GM12878 (cell line): ENCODE measurements around the gene GPI. TPM values are rescaled to one million over a fixed set of nuclear protein-coding genes. Genes with fewer than 3 reads are reported as not detected.

Experiments used
- ATAC-seq: fragments of 200-7000 bp; cut with Tn5 transposase; 3 replicates; pipeline ENCODE4 v1.9.1; 2020; ENCODE audit warnings: mild to moderate bottlenecking, moderate library complexity
- BruUV-seq: library from RNA; stranded (reverse); fragments of 400-500 nt; replicated peaks from 2 replicates; lab custom pipeline; 2021; lab: Mats Ljungman, UMichigan
- CTCF ChIA-PET: fragments of 300-600 bp; sonication (Branson Sonifier 250); formaldehyde crosslinking; extraction: SDS; loops from one replicate; lab custom pipeline; 2021; ENCODE audit warnings: inconsistent platforms; lab: Yijun Ruan, JAX
- POLR2A ChIA-PET: fragments of 350-600 bp; formaldehyde crosslinking; extraction: SDS; loops from one replicate; lab custom pipeline; 2021; ENCODE audit warnings: inconsistent platforms; lab: Charles Lee
- RAD21 ChIA-PET: fragments of 300-600 bp; sonication (Branson Sonifier 250); formaldehyde crosslinking; loops from one replicate; lab custom pipeline; 2023; ENCODE audit warnings: antibody characterized with exemption; ENCODE audit not compliant: unreplicated experiment; lab: Charles Lee
- SMC1A ChIA-PET: fragments of 300-600 bp; sonication (Branson Sonifier 250); formaldehyde crosslinking; loops from one replicate; lab custom pipeline; 2023; ENCODE audit not compliant: unreplicated experiment, uncharacterized antibody; lab: Charles Lee
- DNase-seq: peaks from one replicate; pipeline ENCODE4 v3.0.0-alpha.2; 2011; ENCODE audit warnings: low read depth, low spot score
- FAIRE-seq: peaks from 3 replicates; lab custom pipeline; 2011; peaks lifted over from hg19 to GRCh38; lab: Jason Lieb, UNC
- H2AFZ ChIP-seq: 2 replicates; pipeline ENCODE4 v1.6.0; 2011; ENCODE audit warnings: low read depth, low read length, control low read depth; ENCODE audit not compliant: control insufficient read depth
- H3K27ac ChIP-seq: 2 replicates; pipeline ENCODE4 v1.5.1; 2011; ENCODE audit warnings: control low read depth; ENCODE audit not compliant: control insufficient read depth, insufficient read depth
- H3K27me3 ChIP-seq, 2 experiments: replicated peaks in 1 of 2; 2 replicates each; pipeline versions ENCODE4 v1.6.0 to v1.6.1; 2011; ENCODE audit warnings: low read length in 1 of 2; ENCODE audit not compliant: control insufficient read depth in 2 of 2, insufficient read depth in 2 of 2
- H3K36me3 ChIP-seq, 2 experiments: 2 replicates each; pipeline ENCODE4 v1.5.1; 2011; ENCODE audit warnings: low read length in 1 of 2; ENCODE audit not compliant: control insufficient read depth in 2 of 2, insufficient read depth in 2 of 2
- H3K4me1 ChIP-seq: 2 replicates; pipeline ENCODE4 v1.6.1; 2011; ENCODE audit warnings: mild to moderate bottlenecking, low read length, moderate library complexity, mixed read lengths; ENCODE audit not compliant: control insufficient read depth, insufficient read depth
- H3K4me2 ChIP-seq: 2 replicates; pipeline ENCODE4 v1.6.0; 2011; ENCODE audit warnings: control low read depth; ENCODE audit not compliant: control insufficient read depth, insufficient read depth
- H3K4me3 ChIP-seq: fragments of 200-600 bp; sonication (generic); 2 replicates; pipeline ENCODE4 v1.5.1; 2016
- H3K79me2 ChIP-seq: 2 replicates; pipeline ENCODE4 v1.6.0; 2011; ENCODE audit warnings: low read length; ENCODE audit not compliant: control insufficient read depth, insufficient read depth
- H3K9ac ChIP-seq: 2 replicates; pipeline ENCODE4 v1.8.0; 2011; ENCODE audit warnings: low read length, control low read depth, mixed read lengths; ENCODE audit not compliant: control insufficient read depth, insufficient read depth
- H3K9me3 ChIP-seq: replicated peaks from 3 replicates; pipeline ENCODE4 v1.5.1; 2011; ENCODE audit warnings: mild to moderate bottlenecking, low read length; ENCODE audit not compliant: control insufficient read depth, insufficient read depth
- H4K20me1 ChIP-seq: 2 replicates; pipeline ENCODE4 v1.6.0; 2011; ENCODE audit not compliant: control insufficient read depth, insufficient read depth
- MLLT1 ChIP-seq: fragments of 450-650 bp; IDR thresholded peaks from 2 replicates; pipeline ENCODE4 v1.6.1; 2016; ENCODE audit warnings: mild to moderate bottlenecking
- SREBF1 ChIP-seq: IDR thresholded peaks from 2 replicates; pipeline ENCODE4 v1.6.1; 2012; ENCODE audit warnings: mild to moderate bottlenecking, low read length
- WGBS: methylation state at CpG from one replicate; pipeline ENCODE4 v1.1.6; 2016; ENCODE audit warnings: low lambda C conversion rate; ENCODE audit not compliant: insufficient replicate concordance, insufficient coverage; ENCODE audit errors: missing lambda C conversion rate; 5-methylcytosine and 5-hydroxymethylcytosine counted together
- in situ Hi-C: fragments of 300-500 bp; cut with MboI; formaldehyde crosslinking; loops from 9 replicates; pipeline ENCODE4 v1.14.3; 2018; ENCODE audit warnings: mixed read lengths
- intact Hi-C: fragments of 100-400 bp; cut with micrococcal nuclease; formaldehyde crosslinking; loops from one replicate; pipeline ENCODE4 v1.14.2; 2022; ENCODE audit not compliant: unreplicated experiment
- polyA plus RNA-seq, 11 experiments: library from polyadenylated mRNA; depleted of rRNA in 4 of 11; unstranded in 6 of 11; stranded (reverse) in 5 of 11; fragments of >200 nt; fragmentation: Nextera tagmentation in 4 of 11; fragmentation: Illumina TruSeq in 1 of 11; extraction: Ambion mirVana in 4 of 11; extraction: Trizol in 1 of 11; gene quantifications; 1 replicate in 1 of 11; 2 replicates in 10 of 11; pipeline versions ENCODE4 v1.2.1 to v1.2.3, GENCODE V29; 2011 to 2016; ENCODE audit warnings: inconsistent platforms in 2 of 11, missing spikeins in 2 of 11, low read depth in 1 of 11
- total RNA-seq, 4 experiments: library from RNA; depleted of rRNA in 3 of 4; stranded (reverse); fragments of >200 nt in 3 of 4; fragmentation: Illumina TruSeq in 1 of 4; extraction: Trizol in 1 of 4; gene quantifications; 2 replicates each; pipeline versions ENCODE4 v1.2.1 to v1.2.3, GENCODE V29; 2013 to 2021

The GPI gene
- total and polyA plus RNA-seq, 10 of the 15 experiments (the other 5 are each of a cell fraction or from before 2014, with no cell fraction given): 124 to 400 (median 190) TPM

DNA sequence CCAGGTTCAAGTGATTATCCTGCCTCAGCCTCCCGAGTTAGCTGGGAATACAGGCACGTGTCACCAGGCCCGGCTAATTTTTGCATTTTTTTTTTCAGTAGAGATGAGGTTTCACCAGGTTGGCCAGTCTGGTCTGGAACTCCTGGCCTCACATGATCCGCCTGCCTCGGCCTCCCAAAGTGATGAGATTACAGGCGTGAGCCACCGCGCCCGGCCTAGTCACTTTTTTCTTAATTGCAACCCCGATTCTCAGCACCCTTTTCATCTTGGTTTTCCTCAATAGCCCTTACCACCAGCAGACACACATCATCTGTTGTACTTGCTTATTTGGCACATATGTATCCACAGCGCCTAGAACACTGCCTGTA lies 550 bp upstream of the GPI start:
- Histone ChIP-seq H2AFZ (peak overlapping the region; percentile 86), H3K27ac (peak overlapping the region; percentile 43; the same call in 1 of the 2 replicates), H3K9me3 (no peaks in the 10 kb centered on the region), H3K79me2 (peaks cover 44% of the 10 kb centered on the region), H3K4me3 (peak overlapping the region; percentile 73), H4K20me1 (peaks cover 4% of the 10 kb centered on the region; the same call in 1 of the 2 replicates), H3K36me3 (peaks cover 6 to 24% of the 10 kb centered on the region in 2 experiments), H3K27me3 (no peaks in the 10 kb centered on the region), H3K4me2 (peak overlapping the region; percentile 96), H3K4me1 (peaks cover 22% of the 10 kb centered on the region), H3K9ac (peak overlapping the region; percentile 49; the same call in 1 of the 2 replicates)
- CTCF ChIA-PET: no interaction called here
- POLR2A ChIA-PET: interaction anchor here (0.6 to 1.0 kb wide), 2 partner anchors 30 to 124 kb away, joined by 3 to 4 read pairs; no protein-coding TSS in a partner anchor
- BruUV-seq: no TSS peak
- WGBS: 74% methylated on average over 11 of the region's 11 CpGs
- TF ChIP-seq MLLT1: peak; percentile 95
- no peak for TF ChIP-seq SREBF1
- ATAC-seq (no peak), FAIRE-seq (no peak), DNase-seq (no peak)
- in situ Hi-C loops: no loop called here
- intact Hi-C loops: no loop called here
- RAD21 ChIA-PET: interaction anchor here (1.3 kb wide), 2 partner anchors 66 to 68 kb away, joined by 4 to 5 read pairs; no protein-coding TSS in a partner anchor
- SMC1A ChIA-PET: interaction anchor here (1.1 to 1.2 kb wide), 3 partner anchors 8 to 67 kb away, joined by 3 to 5 read pairs (median 3); no protein-coding TSS in a partner anchor
